H1 (cell line): Measurements from ENCODE around the gene KIAA1671. TPM values are rescaled to one million over a fixed set of nuclear protein-coding genes. Genes with fewer than 3 reads are reported as not detected.

ENCODE experiments used
- RAD21 ChIP-seq, 2 experiments: IDR thresholded peaks in 1 of 2; conservative IDR thresholded peaks in 1 of 2; 2 replicates each; pipeline ENCODE4 v1.6.1; 2011; ENCODE audit warnings: low read depth in 2 of 2, low read length in 2 of 2, improper control_type of control experiment in 1 of 2, inconsistent platforms in 1 of 2, mild to moderate bottlenecking in 1 of 2, moderate library complexity in 1 of 2
- polyA plus RNA-seq, 7 experiments: library from polyadenylated mRNA; depleted of rRNA in 3 of 7; stranded (reverse) in 5 of 7; unstranded in 2 of 7; fragments of >200 nt in 5 of 7; fragments of 200-250 nt in 2 of 7; gene quantifications; 1 replicate in 5 of 7; 2 replicates in 1 of 7; 4 replicates in 1 of 7; pipeline versions ENCODE4 v1.2.1 to v1.2.3, GENCODE V29; 2011 to 2013; ENCODE audit warnings: missing spikeins in 2 of 7, mixed read lengths in 2 of 7
- total RNA-seq: library from RNA; stranded (reverse); fragmentation: NEBNext Ultra II Directional; extraction: Animal tissue kit (Norgen Biotek cat#: 25700); gene quantifications from 2 replicates; pipeline ENCODE4 v1.2.1, GENCODE V29; 2021

KIAA1671 gene
- total and polyA plus RNA-seq, 2 of the 8 experiments (the other 6 are each of a cell fraction or from before 2014, with no cell fraction given) = 6.4 to 23.9 TPM

GRCh38 chr22:25027959-25028840 is 75.7 kb downstream of the KIAA1671 start (continued):
- TF ChIP-seq RAD21 (IDR thresholded peaks at IDR 0.05 in 1 of 2, conservative IDR thresholded peaks at IDR 0.05 in 1 of 2; ENCODE audit: low read depth in 2 of 2, low read length in 2 of 2) = peak; percentile 85 to 91
